Measurements from ENCODE around the gene DENND2D. TPM values are rescaled to one million over a fixed set of nuclear protein-coding genes. Genes with fewer than 3 reads are reported as not detected.

The DENND2D gene
- total RNA-seq, 4 donors from 2014 or later: 1.4 to 16.6 (median 6.4) TPM

- TF ChIP-seq POLR2AphosphoS5 (IDR thresholded peaks at IDR 0.05) (no peak), POLR2A (IDR thresholded peaks at IDR 0.05) (no peak), EP300 (IDR thresholded peaks at IDR 0.05) (no peak)
- TF ChIP-seq, protein P1, sequence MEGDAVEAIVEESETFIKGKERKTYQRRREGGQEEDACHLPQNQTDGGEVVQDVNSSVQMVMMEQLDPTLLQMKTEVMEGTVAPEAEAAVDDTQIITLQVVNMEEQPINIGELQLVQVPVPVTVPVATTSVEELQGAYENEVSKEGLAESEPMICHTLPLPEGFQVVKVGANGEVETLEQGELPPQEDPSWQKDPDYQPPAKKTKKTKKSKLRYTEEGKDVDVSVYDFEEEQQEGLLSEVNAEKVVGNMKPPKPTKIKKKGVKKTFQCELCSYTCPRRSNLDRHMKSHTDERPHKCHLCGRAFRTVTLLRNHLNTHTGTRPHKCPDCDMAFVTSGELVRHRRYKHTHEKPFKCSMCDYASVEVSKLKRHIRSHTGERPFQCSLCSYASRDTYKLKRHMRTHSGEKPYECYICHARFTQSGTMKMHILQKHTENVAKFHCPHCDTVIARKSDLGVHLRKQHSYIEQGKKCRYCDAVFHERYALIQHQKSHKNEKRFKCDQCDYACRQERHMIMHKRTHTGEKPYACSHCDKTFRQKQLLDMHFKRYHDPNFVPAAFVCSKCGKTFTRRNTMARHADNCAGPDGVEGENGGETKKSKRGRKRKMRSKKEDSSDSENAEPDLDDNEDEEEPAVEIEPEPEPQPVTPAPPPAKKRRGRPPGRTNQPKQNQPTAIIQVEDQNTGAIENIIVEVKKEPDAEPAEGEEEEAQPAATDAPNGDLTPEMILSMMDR (IDR thresholded peaks at IDR 0.05): no peak
- 30 to 34% methylated on average over 1 to 2 of the region's 2 CpGs for WGBS, 2 donors (ENCODE audit: low coverage in 1 of 2)
- peaks cover 0 to 11% (median 0%) of the 10 kb centered on the region in 3 donors for H3K4me1 ChIP-seq
- H3K4me3 ChIP-seq: no peak overlapping the region
- no peak for ATAC-seq
- H3K9me3 ChIP-seq: no peaks in the 10 kb centered on the region
- H3K36me3 ChIP-seq: no peaks in the 10 kb centered on the region
- H3K27me3 ChIP-seq: no peaks in the 10 kb centered on the region
- H3K27ac ChIP-seq: no peak overlapping the region
Observed at GRCh38 chr1:111221276-111221632, 20.8 kb upstream of the DENND2D start.

GRCh38 chr1:111220302-111220890, 19.9 kb upstream of the DENND2D start:
- Histone ChIP-seq H3K9me3 (no peaks in the 10 kb centered on the region), H3K27me3 (no peaks in the 10 kb centered on the region), H3K4me1 (peaks cover 0 to 11% (median 0%) of the 10 kb centered on the region in 3 donors), H3K27ac (no peak overlapping the region), H3K36me3 (no peaks in the 10 kb centered on the region), H3K4me3 (no peak overlapping the region)
- WGBS, 2 donors (ENCODE audit: low coverage in 1 of 2): 78% methylated on average over 4 of the region's 6 CpGs
- TF ChIP-seq EP300 (IDR thresholded peaks at IDR 0.05) (no peak), POLR2AphosphoS5 (IDR thresholded peaks at IDR 0.05) (no peak), POLR2A (IDR thresholded peaks at IDR 0.05) (no peak)
- TF ChIP-seq, protein P1 (IDR thresholded peaks at IDR 0.05): no peak
- ATAC-seq: no peak

- Histone ChIP-seq H3K4me1 (peaks cover 0 to 11% (median 0%) of the 10 kb centered on the region in 3 donors), H3K4me3 (no peak overlapping the region), H3K27ac (no peak overlapping the region), H3K36me3 (no peaks in the 10 kb centered on the region), H3K9me3 (no peaks in the 10 kb centered on the region), H3K27me3 (no peaks in the 10 kb centered on the region)
- WGBS, 2 donors (ENCODE audit: low coverage in 1 of 2): 61 to 73% methylated on average over 4 to 5 of the region's 5 CpGs
- no peak for TF ChIP-seq POLR2AphosphoS5 (IDR thresholded peaks at IDR 0.05)
- TF ChIP-seq, protein P1 (IDR thresholded peaks at IDR 0.05): no peak
- no peak for TF ChIP-seq POLR2A (IDR thresholded peaks at IDR 0.05)
- TF ChIP-seq EP300 (IDR thresholded peaks at IDR 0.05): no peak
- no peak for ATAC-seq
Observed at GRCh38 chr1:111219557-111220286, 19.3 kb upstream of the DENND2D start.

- H3K27me3 ChIP-seq: peaks cover 4% of the 10 kb centered on the region
- H3K4me1 ChIP-seq: peaks cover 0 to 11% (median 0%) of the 10 kb centered on the region in 3 donors
- H3K36me3 ChIP-seq: no peaks in the 10 kb centered on the region
- H3K9me3 ChIP-seq: no peaks in the 10 kb centered on the region
- WGBS, 2 donors (ENCODE audit: low coverage in 1 of 2): 87 to 100% methylated on average over 5 to 7 of the region's 8 CpGs
- no peak for ATAC-seq
- H3K4me3 ChIP-seq: no peak overlapping the region
- H3K27ac ChIP-seq: no peak overlapping the region
- TF ChIP-seq POLR2AphosphoS5 (IDR thresholded peaks at IDR 0.05) (no peak), EP300 (IDR thresholded peaks at IDR 0.05) (no peak), POLR2A (IDR thresholded peaks at IDR 0.05) (no peak)
- TF ChIP-seq, protein P1 (IDR thresholded peaks at IDR 0.05): no peak
Observed at GRCh38 chr1:111218701-111219556, 18.5 kb upstream of the DENND2D start.

All from gastroesophageal sphincter (tissue), 4 donors.